ENCODE data around the gene FITM1. TPM values are rescaled to one million over a fixed set of nuclear protein-coding genes. Genes with fewer than 3 reads are reported as not detected.

FITM1 gene
- total RNA-seq, 1 donor from 2014 or later: not detected

GRCh38 chr14:24133735-24134134, 3.3 kb downstream of the FITM1 start:
- TF ChIP-seq, protein P1, sequence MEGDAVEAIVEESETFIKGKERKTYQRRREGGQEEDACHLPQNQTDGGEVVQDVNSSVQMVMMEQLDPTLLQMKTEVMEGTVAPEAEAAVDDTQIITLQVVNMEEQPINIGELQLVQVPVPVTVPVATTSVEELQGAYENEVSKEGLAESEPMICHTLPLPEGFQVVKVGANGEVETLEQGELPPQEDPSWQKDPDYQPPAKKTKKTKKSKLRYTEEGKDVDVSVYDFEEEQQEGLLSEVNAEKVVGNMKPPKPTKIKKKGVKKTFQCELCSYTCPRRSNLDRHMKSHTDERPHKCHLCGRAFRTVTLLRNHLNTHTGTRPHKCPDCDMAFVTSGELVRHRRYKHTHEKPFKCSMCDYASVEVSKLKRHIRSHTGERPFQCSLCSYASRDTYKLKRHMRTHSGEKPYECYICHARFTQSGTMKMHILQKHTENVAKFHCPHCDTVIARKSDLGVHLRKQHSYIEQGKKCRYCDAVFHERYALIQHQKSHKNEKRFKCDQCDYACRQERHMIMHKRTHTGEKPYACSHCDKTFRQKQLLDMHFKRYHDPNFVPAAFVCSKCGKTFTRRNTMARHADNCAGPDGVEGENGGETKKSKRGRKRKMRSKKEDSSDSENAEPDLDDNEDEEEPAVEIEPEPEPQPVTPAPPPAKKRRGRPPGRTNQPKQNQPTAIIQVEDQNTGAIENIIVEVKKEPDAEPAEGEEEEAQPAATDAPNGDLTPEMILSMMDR (IDR thresholded peaks at IDR 0.05; ENCODE audit: insufficient read depth, low read length, poor library complexity, severe bottlenecking): no peak
- H3K36me3 ChIP-seq (ENCODE audit: control insufficient read depth, insufficient read depth, low read length): no peaks in the 10 kb centered on the region
- no peaks in the 10 kb centered on the region for H3K27me3 ChIP-seq (ENCODE audit: control insufficient read depth, insufficient read depth, low read length)
- DNase-seq (ENCODE audit: low read depth): no peak
- H3K4me3 ChIP-seq (ENCODE audit: low read depth, low read length): no peak overlapping the region

DNA sequence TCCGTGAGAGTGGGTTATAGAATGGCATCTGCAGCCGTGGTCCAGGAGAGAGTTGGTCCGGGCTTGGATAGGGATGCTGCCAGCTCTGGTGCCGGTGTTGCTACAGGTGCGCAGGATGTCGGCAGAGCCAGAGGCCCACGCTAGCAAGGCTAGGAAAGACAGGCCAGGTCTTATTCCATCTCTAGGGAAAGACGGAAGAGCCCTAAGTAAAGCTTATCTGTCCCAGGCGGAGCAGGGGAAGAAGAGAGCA, 5.0 kb downstream of the FITM1 start:
- no peak for DNase-seq (ENCODE audit: low read depth)
- H3K36me3 ChIP-seq (ENCODE audit: control insufficient read depth, insufficient read depth, low read length): peaks cover 2% of the 10 kb centered on the region
- TF ChIP-seq, protein P1 (IDR thresholded peaks at IDR 0.05; ENCODE audit: insufficient read depth, low read length, poor library complexity, severe bottlenecking): no peak
- H3K4me3 ChIP-seq (ENCODE audit: low read depth, low read length): peak overlapping the region; percentile 88
- no peaks in the 10 kb centered on the region for H3K27me3 ChIP-seq (ENCODE audit: control insufficient read depth, insufficient read depth, low read length)

- TF ChIP-seq, protein P1 (IDR thresholded peaks at IDR 0.05; ENCODE audit: insufficient read depth, low read length, poor library complexity, severe bottlenecking): no peak
- peaks cover 2% of the 10 kb centered on the region for H3K36me3 ChIP-seq (ENCODE audit: control insufficient read depth, insufficient read depth, low read length)
- H3K4me3 ChIP-seq (ENCODE audit: low read depth, low read length): peak within 1 kb of the TSS; percentile 88
- H3K27me3 ChIP-seq (ENCODE audit: control insufficient read depth, insufficient read depth, low read length): no peaks in the 10 kb centered on the region
- DNase-seq (ENCODE audit: low read depth): no peak
Measured at GRCh38 chr14:24135834-24136683, 5.6 kb downstream of the FITM1 start, which contains the start of gene PSME1. TSS of gene PSME1 (plus strand) at chr14:24136194. CDS start at chr14:24136263, 69 bp downstream.

- TF ChIP-seq, protein P1 (IDR thresholded peaks at IDR 0.05; ENCODE audit: insufficient read depth, low read length, poor library complexity, severe bottlenecking): no peak
- no peak for DNase-seq (ENCODE audit: low read depth)
- Histone ChIP-seq H3K27me3 (ENCODE audit: control insufficient read depth, insufficient read depth, low read length) (no peaks in the 10 kb centered on the region), H3K36me3 (ENCODE audit: control insufficient read depth, insufficient read depth, low read length) (peaks cover 2% of the 10 kb centered on the region), H3K4me3 (ENCODE audit: low read depth, low read length) (peak overlapping the region; percentile 88)
Measured at GRCh38 chr14:24136684-24137528, 6.4 kb downstream of the FITM1 start.

- DNase-seq (ENCODE audit: low read depth): no peak
- no peak overlapping the region for H3K4me3 ChIP-seq (ENCODE audit: low read depth, low read length)
- no peaks in the 10 kb centered on the region for H3K27me3 ChIP-seq (ENCODE audit: control insufficient read depth, insufficient read depth, low read length)
- TF ChIP-seq, protein P1 (IDR thresholded peaks at IDR 0.05; ENCODE audit: insufficient read depth, low read length, poor library complexity, severe bottlenecking): no peak
- peaks cover 2% of the 10 kb centered on the region for H3K36me3 ChIP-seq (ENCODE audit: control insufficient read depth, insufficient read depth, low read length)
Measured at GRCh38 chr14:24137529-24138395, 7.3 kb downstream of the FITM1 start.

Measured in kidney epithelial cell (primary cell).